Endothelial cell of umbilical vein (primary cell): ENCODE results near the gene SPAG16. TPM values are rescaled to one million over a fixed set of nuclear protein-coding genes. Genes with fewer than 3 reads are reported as not detected.

Experiments
- BruUV-seq: library from RNA; stranded (reverse); fragments of 400-500 nt; replicated peaks from 2 replicates; lab custom pipeline; 2021; lab: Mats Ljungman, UMichigan
- CTCF ChIA-PET: fragments of 300-600, 350-600 bp; sonication (Branson Sonifier 250); formaldehyde crosslinking; loops from one replicate; lab custom pipeline; 2021; ENCODE audit warnings: antibody characterized with exemption, inconsistent platforms; lab: Charles Lee
- POLR2A ChIA-PET: fragments of 300-600, 350-600 bp; sonication (Branson Sonifier 250); formaldehyde crosslinking; loops from one replicate; lab custom pipeline; 2021; ENCODE audit warnings: antibody characterized with exemption, inconsistent platforms; lab: Charles Lee
- DNase-seq: peaks from one replicate; pipeline ENCODE4 v3.0.0-alpha.2; 2011; ENCODE audit warnings: low read depth, low spot score
- FAIRE-seq: peaks from 2 replicates; lab custom pipeline; 2011; peaks lifted over from hg19 to GRCh38; lab: Jason Lieb, UNC
- H2AFZ ChIP-seq: 2 replicates; pipeline ENCODE4 v1.6.0; 2012; ENCODE audit warnings: low read depth, low read length, control low read depth, inconsistent platforms
- H3K27ac ChIP-seq: 2 replicates; pipeline ENCODE4 v1.5.1; 2011; ENCODE audit warnings: low read depth, mild to moderate bottlenecking, control low read depth, low read length, moderate library complexity; ENCODE audit not compliant: insufficient read depth
- H3K27me3 ChIP-seq, 2 experiments: 2 replicates each; pipeline versions ENCODE4 v1.6.0 to v1.6.1; 2011; ENCODE audit warnings: low read length in 2 of 2, mixed read lengths in 1 of 2; ENCODE audit not compliant: control insufficient read depth in 2 of 2, insufficient read depth in 2 of 2
- H3K36me3 ChIP-seq, 2 experiments: 2 replicates in 1 of 2; 3 replicates in 1 of 2; pipeline ENCODE4 v1.5.1; 2011; ENCODE audit warnings: low read length in 2 of 2, mild to moderate bottlenecking in 1 of 2, moderate library complexity in 1 of 2; ENCODE audit not compliant: control insufficient read depth in 2 of 2, insufficient read depth in 2 of 2; ENCODE audit errors: extremely low read depth in 1 of 2
- H3K4me1 ChIP-seq: 3 replicates; pipeline ENCODE4 v1.5.1; 2011; ENCODE audit warnings: mild to moderate bottlenecking, low read length; ENCODE audit not compliant: control insufficient read depth, insufficient read depth; ENCODE audit errors: extremely low read depth
- H3K4me2 ChIP-seq: 2 replicates; pipeline ENCODE4 v1.6.1; 2011; ENCODE audit warnings: low read length, control low read depth, mixed read lengths; ENCODE audit not compliant: insufficient read depth
- H3K4me3 ChIP-seq, 3 experiments: fragments of 200-600 bp in 1 of 3; sonication (generic), shearing (Covaris generic) in 1 of 3; replicated peaks in 1 of 3; 2 replicates each; pipeline ENCODE4 v1.5.1; 2011 to 2016; ENCODE audit warnings: control low read depth in 3 of 3, low read length in 3 of 3, mild to moderate bottlenecking in 2 of 3, inconsistent platforms in 1 of 3, low read depth in 1 of 3, moderate library complexity in 1 of 3; ENCODE audit not compliant: insufficient read depth in 1 of 3
- H3K79me2 ChIP-seq: 2 replicates; pipeline ENCODE4 v1.6.0; 2012; ENCODE audit warnings: low read length, inconsistent platforms; ENCODE audit not compliant: control insufficient read depth, insufficient read depth
- H3K9ac ChIP-seq: replicated peaks from 2 replicates; pipeline ENCODE3; 2011; ENCODE audit warnings: low read length, control low read depth; ENCODE audit not compliant: insufficient read depth; ENCODE audit errors: extremely low read depth
- H3K9me1 ChIP-seq: replicated peaks from 3 replicates; pipeline ENCODE4 v1.6.0; 2011; ENCODE audit warnings: mild to moderate bottlenecking, low read length; ENCODE audit not compliant: control insufficient read depth, insufficient read depth; ENCODE audit errors: extremely low read depth
- H3K9me3 ChIP-seq: replicated peaks from 2 replicates; pipeline ENCODE4 v1.5.1; 2012; ENCODE audit warnings: low read length, inconsistent platforms; ENCODE audit not compliant: control insufficient read depth, insufficient read depth
- H4K20me1 ChIP-seq: replicated peaks from 2 replicates; pipeline ENCODE3; 2011; ENCODE audit warnings: mild to moderate bottlenecking, low read length; ENCODE audit not compliant: control insufficient read depth, insufficient read depth; ENCODE audit errors: extremely low read depth
- CTCF ChIP-seq, 2 donors: IDR thresholded peaks; 1 replicate in 1 of 2; 2 replicates in 1 of 2; pipeline ENCODE4 v1.5.1; 2011; ENCODE audit warnings: low read length in 2 of 2, mild to moderate bottlenecking in 2 of 2, moderate library complexity in 2 of 2, control low read depth in 1 of 2, inconsistent platforms in 1 of 2, low read depth in 1 of 2; ENCODE audit not compliant: insufficient read depth in 1 of 2; ENCODE audit errors: extremely low read depth in 1 of 2
- EZH2 ChIP-seq: IDR thresholded peaks from 2 replicates; pipeline ENCODE4 v1.6.1; 2012; ENCODE audit warnings: borderline replicate concordance, low read depth, mild to moderate bottlenecking, moderate library complexity, low read length, inconsistent platforms; ENCODE audit not compliant: severe bottlenecking
- FOS ChIP-seq: IDR thresholded peaks from 2 replicates; pipeline ENCODE4 v1.6.1; 2011; ENCODE audit warnings: mild to moderate bottlenecking, low read length, moderate library complexity, borderline replicate concordance; ENCODE audit not compliant: insufficient read depth
- GATA2 ChIP-seq: IDR thresholded peaks from 2 replicates; pipeline ENCODE4 v1.7.0; 2011; ENCODE audit warnings: low read depth, mild to moderate bottlenecking, moderate library complexity, mixed read lengths, low read length; ENCODE audit not compliant: insufficient read length, insufficient read depth
- JUN ChIP-seq: IDR thresholded peaks from 2 replicates; pipeline ENCODE4 v1.6.1; 2011; ENCODE audit warnings: borderline replicate concordance, low read depth; ENCODE audit not compliant: insufficient read length, insufficient read depth
- MAX ChIP-seq: IDR thresholded peaks from 2 replicates; pipeline ENCODE4 v1.6.1; 2011; ENCODE audit not compliant: insufficient read depth, insufficient read length
- MYC ChIP-seq: IDR thresholded peaks from one replicate; pipeline ENCODE4 v1.6.1; 2011; ENCODE audit warnings: mild to moderate bottlenecking, low read depth, low read length
- POLR2A ChIP-seq: IDR thresholded peaks from 2 replicates; pipeline ENCODE4 v1.6.1; 2012; ENCODE audit warnings: low read depth, mild to moderate bottlenecking, control low read depth, low read length
- POLR2AphosphoS5 ChIP-seq: IDR thresholded peaks from 2 replicates; pipeline ENCODE4 v1.6.1; 2012; ENCODE audit warnings: low read depth, mild to moderate bottlenecking, control low read depth, low read length, moderate library complexity; ENCODE audit not compliant: insufficient read depth
- dilution Hi-C: fragments of 300-500 bp; cut with MboI; formaldehyde crosslinking; loops from one replicate; pipeline ENCODE4 v1.15.0; 2019; ENCODE audit warnings: low sequenced_read_pairs; ENCODE audit not compliant: extremely low pct_ligation_motif_present
- intact Hi-C: fragments of 100-400 bp; cut with micrococcal nuclease; formaldehyde crosslinking; loops from one replicate; pipeline ENCODE4 v1.10.0; 2022
- polyA plus RNA-seq, 4 experiments: library from polyadenylated mRNA; depleted of rRNA in 3 of 4; stranded (reverse) in 3 of 4; unstranded in 1 of 4; fragments of >200 nt; gene quantifications; 2 replicates each; pipeline versions ENCODE4 v1.2.1 to v1.2.3, GENCODE V29; 2011 to 2012; ENCODE audit warnings: missing spikeins in 1 of 4
- total RNA-seq: library from RNA; stranded (reverse); gene quantifications from 2 replicates; pipeline ENCODE4 v1.2.3, GENCODE V29; 2021

The SPAG16 gene
- total and polyA plus RNA-seq, 2 donors (not counting 3 experiments of a cell fraction or from before 2014, with no cell fraction given): 4.0 to 7.7 TPM

DNA sequence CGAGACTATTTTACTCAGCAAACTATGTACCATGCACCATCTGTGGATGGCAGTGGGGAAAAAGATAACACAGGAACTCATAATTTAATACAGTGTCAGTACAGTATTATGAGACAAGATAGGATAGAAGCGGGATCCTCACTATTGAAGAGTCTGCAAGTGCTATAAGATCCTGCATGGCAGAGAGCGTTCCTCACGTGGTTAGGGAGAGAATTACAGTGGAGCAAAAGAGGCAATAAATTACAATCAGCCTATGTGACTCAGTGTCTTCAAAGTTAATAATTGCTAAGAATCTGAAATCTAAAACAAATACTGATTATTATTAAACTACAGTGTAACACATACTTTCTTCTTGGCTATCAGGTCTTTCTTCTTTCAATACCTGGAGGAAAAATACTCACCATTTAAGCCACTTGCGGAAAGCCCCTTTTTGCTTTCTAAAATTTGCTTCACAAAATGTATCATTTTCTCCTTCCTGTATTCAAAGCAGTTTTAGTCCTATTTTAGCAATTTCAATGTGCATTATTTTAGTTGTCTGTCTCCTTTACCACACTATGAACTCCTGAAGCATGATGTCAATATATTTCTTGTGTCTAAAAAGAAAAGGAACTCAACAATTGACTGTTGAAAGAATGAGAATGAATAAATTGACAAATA lies 342.9 kb downstream of the SPAG16 start:
- TF ChIP-seq GATA2: no peak
- TF ChIP-seq POLR2AphosphoS5: no peak
- no peak for TF ChIP-seq MYC
- no peak for TF ChIP-seq MAX
- TF ChIP-seq CTCF (IDR thresholded peaks at IDR 0.05; ENCODE audit: extremely low read depth in 1 of 2, insufficient read depth in 1 of 2, low read depth in 1 of 2, low read length in 2 of 2): no peak
- no peak for TF ChIP-seq EZH2
- no peak for TF ChIP-seq POLR2A
- no peak for TF ChIP-seq FOS
- TF ChIP-seq JUN: no peak
- FAIRE-seq (no peak), DNase-seq (no peak)
- no peaks in the 10 kb centered on the region for H3K4me1 ChIP-seq
- no peaks in the 10 kb centered on the region for H3K79me2 ChIP-seq
- H3K27ac ChIP-seq: no peak overlapping the region
- ChIA-PET POLR2A (no interaction called here), CTCF (no interaction called here)
- H3K4me3 ChIP-seq: no peak overlapping the region
- no TSS peak for BruUV-seq
- intact Hi-C loops (no loop called here), dilution Hi-C loops (no loop called here)
- H3K9ac ChIP-seq: no peak overlapping the region
- no peaks in the 10 kb centered on the region for H4K20me1 ChIP-seq
- no peaks in the 10 kb centered on the region for H3K36me3 ChIP-seq
- H2AFZ ChIP-seq: no peak overlapping the region
- H3K9me1 ChIP-seq: no peaks in the 10 kb centered on the region
- no peak overlapping the region for H3K4me2 ChIP-seq
- no peaks in the 10 kb centered on the region for H3K27me3 ChIP-seq
- no peaks in the 10 kb centered on the region for H3K9me3 ChIP-seq
